HCT116 (cell line): Measurements from ENCODE around the gene SLC39A1. TPM values are rescaled to one million over a fixed set of nuclear protein-coding genes. Genes with fewer than 3 reads are reported as not detected.

Experiments used
- ATAC-seq: fragments of 200-7000 bp; cut with Tn5 transposase; 2 replicates; pipeline ENCODE4 v1.9.1; 2020; ENCODE audit warnings: mild to moderate bottlenecking, moderate library complexity
- BruUV-seq: library from RNA; stranded (reverse); fragments of 400-500 nt; replicated peaks from 2 replicates; lab custom pipeline; 2021; lab: Mats Ljungman, UMichigan
- CTCF ChIA-PET: fragments of 300-600 bp; sonication (Branson Sonifier 250); formaldehyde crosslinking; loops from one replicate; lab custom pipeline; 2021; ENCODE audit warnings: antibody characterized with exemption; lab: Charles Lee
- POLR2A ChIA-PET: fragments of 300-600, 350-600 bp; sonication (Branson Sonifier 250); formaldehyde crosslinking; loops from one replicate; lab custom pipeline; 2021; ENCODE audit warnings: antibody characterized with exemption; lab: Charles Lee
- RAD21 ChIA-PET, 2 experiments: fragments of 300-600 bp; sonication (Branson Sonifier 250); formaldehyde crosslinking; loops; one replicate each; lab custom pipeline; 2023; ENCODE audit warnings: low total read pairs in 2 of 2; ENCODE audit not compliant: uncharacterized antibody in 2 of 2, unreplicated experiment in 2 of 2, low non-redundant PET in 1 of 2; lab: Charles Lee
- DNase-seq: peaks from one replicate; pipeline ENCODE4 v3.0.0-alpha.2; 2010; ENCODE audit warnings: low read depth, low spot score
- H2AFZ ChIP-seq: fragments of 200-600 bp; shearing (Covaris generic), sonication (generic); 2 replicates; pipeline ENCODE4 v1.6.1; 2017; ENCODE audit warnings: low read depth, mixed run types, mixed read lengths, antibody characterized with exemption, low read length; ENCODE audit not compliant: poor library complexity, severe bottlenecking
- H3K27ac ChIP-seq: 2 replicates; pipeline ENCODE4 v1.5.1; 2012; ENCODE audit warnings: low read depth, low read length
- H3K27me3 ChIP-seq: fragments of 200-600 bp; sonication (generic); 2 replicates; pipeline ENCODE4 v1.6.1; 2016; ENCODE audit warnings: mixed run types, low read length, mixed read lengths; ENCODE audit not compliant: insufficient read depth
- H3K36me3 ChIP-seq, 2 experiments: fragments of 200-500 bp in 1 of 2; fragments of 200-600 bp in 1 of 2; sonication (Bioruptor generic) in 1 of 2; sonication (generic) in 1 of 2; 2 replicates each; pipeline versions ENCODE4 v1.5.1 to v1.6.1; 2014 to 2016; ENCODE audit warnings: low read length in 2 of 2, inconsistent platforms in 1 of 2, mixed read lengths in 1 of 2, mixed run types in 1 of 2; ENCODE audit not compliant: insufficient read depth in 2 of 2, control insufficient read depth in 1 of 2
- H3K4me1 ChIP-seq, 2 experiments: fragments of 200-600 bp in 1 of 2; sonication (generic) in 1 of 2; 2 replicates each; pipeline versions ENCODE4 v1.5.1 to v1.6.1; 2012 to 2017; ENCODE audit warnings: low read length in 2 of 2, inconsistent platforms in 1 of 2, mild to moderate bottlenecking in 1 of 2, mixed read lengths in 1 of 2, mixed run types in 1 of 2, moderate library complexity in 1 of 2; ENCODE audit not compliant: insufficient read depth in 2 of 2, control insufficient read depth in 1 of 2
- H3K4me2 ChIP-seq: fragments of 200-600 bp; sonication (generic); 2 replicates; pipeline ENCODE4 v1.6.1; 2017; ENCODE audit warnings: mixed run types, low read length, mixed read lengths
- H3K4me3 ChIP-seq, 2 experiments: fragments of 200-600 bp in 1 of 2; sonication (generic) in 1 of 2; replicated peaks in 1 of 2; 2 replicates each; pipeline ENCODE4 v1.5.1; 2011 to 2016; ENCODE audit warnings: low read length in 2 of 2, control low read depth in 1 of 2, low read depth in 1 of 2, mild to moderate bottlenecking in 1 of 2, mixed read lengths in 1 of 2, mixed run types in 1 of 2
- H3K79me2 ChIP-seq: fragments of 200-600 bp; sonication (generic); 2 replicates; pipeline ENCODE4 v1.6.1; 2017; ENCODE audit warnings: mild to moderate bottlenecking, mixed run types, low read length, moderate library complexity, mixed read lengths; ENCODE audit not compliant: insufficient read depth
- H3K9ac ChIP-seq: fragments of 200-600 bp; sonication (generic); 2 replicates; pipeline ENCODE4 v1.6.1; 2016; ENCODE audit warnings: low read length, mixed read lengths
- H3K9me2 ChIP-seq: fragments of 200-600 bp; sonication (generic), shearing (Covaris generic); 2 replicates; pipeline ENCODE4 v1.6.1; 2017; ENCODE audit warnings: mixed run types, mild to moderate bottlenecking, moderate library complexity; ENCODE audit not compliant: insufficient read depth
- H3K9me3 ChIP-seq, 2 experiments: fragments of 200-500 bp in 1 of 2; fragments of 200-600 bp in 1 of 2; sonication (Bioruptor generic) in 1 of 2; sonication (generic) in 1 of 2; 2 replicates each; pipeline ENCODE4 v1.6.1; 2014 to 2017; ENCODE audit warnings: low read length in 2 of 2, mixed read lengths in 2 of 2, inconsistent platforms in 1 of 2, low read depth in 1 of 2, mild to moderate bottlenecking in 1 of 2, mixed run types in 1 of 2, moderate library complexity in 1 of 2; ENCODE audit not compliant: control insufficient read depth in 1 of 2, insufficient read depth in 1 of 2
- H4K20me1 ChIP-seq: fragments of 200-600 bp; sonication (generic), shearing (Covaris generic); 2 replicates; pipeline ENCODE4 v1.6.1; 2017; ENCODE audit warnings: mixed run types, mild to moderate bottlenecking, moderate library complexity; ENCODE audit not compliant: insufficient read depth
- CEBPB ChIP-seq: IDR thresholded peaks from 2 replicates; pipeline ENCODE4 v1.6.1; 2012; ENCODE audit warnings: low read depth
- CTCF ChIP-seq, 3 experiments: fragments of 200-600 bp in 1 of 3; sonication (generic) in 1 of 3; IDR thresholded peaks in 2 of 3; conservative IDR thresholded peaks in 1 of 3; 2 replicates each; pipeline ENCODE4 v1.5.1; 2012 to 2017; ENCODE audit warnings: low read depth in 2 of 3, low read length in 2 of 3, antibody characterized with exemption in 1 of 3, borderline replicate concordance in 1 of 3, control low read depth in 1 of 3, mild to moderate bottlenecking in 1 of 3, mixed read lengths in 1 of 3, mixed run types in 1 of 3, moderate library complexity in 1 of 3; ENCODE audit not compliant: insufficient read depth in 1 of 3
- EGR1 ChIP-seq: IDR thresholded peaks from 2 replicates; pipeline ENCODE4 v1.6.1; 2012; ENCODE audit warnings: low read depth
- ELF1 ChIP-seq: IDR thresholded peaks from 2 replicates; pipeline ENCODE4 v1.6.1; 2012; ENCODE audit warnings: low read depth, borderline replicate concordance
- FOSL1 ChIP-seq: IDR thresholded peaks from 2 replicates; pipeline ENCODE4 v1.6.1; 2012; ENCODE audit warnings: low read depth
- JUND ChIP-seq: IDR thresholded peaks from 2 replicates; pipeline ENCODE4 v1.6.1; 2012
- RAD21 ChIP-seq: IDR thresholded peaks from 2 replicates; pipeline ENCODE4 v1.6.1; 2012; ENCODE audit warnings: low read depth, mild to moderate bottlenecking
- REST ChIP-seq: IDR thresholded peaks from 2 replicates; pipeline ENCODE4 v1.6.1; 2012; ENCODE audit warnings: low read depth
- SIN3A ChIP-seq: IDR thresholded peaks from 2 replicates; pipeline ENCODE4 v1.6.1; 2012; ENCODE audit warnings: low read depth
- SRF ChIP-seq: IDR thresholded peaks from 2 replicates; pipeline ENCODE4 v1.6.1; 2012; ENCODE audit warnings: low read depth
- TCF7L2 ChIP-seq: IDR thresholded peaks from 2 replicates; pipeline ENCODE4 v1.7.0; 2011; ENCODE audit warnings: borderline replicate concordance, inconsistent platforms; ENCODE audit not compliant: insufficient read depth, insufficient read length; ENCODE audit errors: extremely low read depth
- YY1 ChIP-seq: IDR thresholded peaks from 2 replicates; pipeline ENCODE4 v1.6.1; 2011; ENCODE audit warnings: low read length, low read depth, moderate library complexity, mild to moderate bottlenecking; ENCODE audit not compliant: insufficient replicate concordance; ENCODE audit errors: extremely low read depth
- ZBTB33 ChIP-seq: IDR thresholded peaks from 2 replicates; pipeline ENCODE4 v1.6.1; 2011; ENCODE audit warnings: mild to moderate bottlenecking, low read length, moderate library complexity; ENCODE audit not compliant: insufficient replicate concordance; ENCODE audit errors: extremely low read depth
- ZFX ChIP-seq: fragments of 450-650 bp; IDR thresholded peaks from 2 replicates; pipeline ENCODE4 v1.6.1; 2017
- ZNF274 ChIP-seq: fragments of 200-500 bp; sonication (Bioruptor generic); IDR thresholded peaks from 2 replicates; pipeline ENCODE4 v1.6.1; 2014; ENCODE audit warnings: mild to moderate bottlenecking, low read depth, low read length, inconsistent platforms
- intact Hi-C: fragments of 100-400 bp; cut with micrococcal nuclease; formaldehyde crosslinking; loops from 2 replicates; pipeline ENCODE4 v1.10.0; 2022
- total RNA-seq: library from RNA; stranded (reverse); gene quantifications from one replicate; pipeline ENCODE4 v1.2.1, GENCODE V29; 2021; ENCODE audit not compliant: unreplicated experiment
- TF ChIP-seq, protein P1 (sequence below): IDR thresholded peaks from 2 replicates; pipeline ENCODE4 v1.6.1; 2012

SLC39A1 gene
- total RNA-seq, 1 experiment from 2014 or later = 51.5 TPM

DNA sequence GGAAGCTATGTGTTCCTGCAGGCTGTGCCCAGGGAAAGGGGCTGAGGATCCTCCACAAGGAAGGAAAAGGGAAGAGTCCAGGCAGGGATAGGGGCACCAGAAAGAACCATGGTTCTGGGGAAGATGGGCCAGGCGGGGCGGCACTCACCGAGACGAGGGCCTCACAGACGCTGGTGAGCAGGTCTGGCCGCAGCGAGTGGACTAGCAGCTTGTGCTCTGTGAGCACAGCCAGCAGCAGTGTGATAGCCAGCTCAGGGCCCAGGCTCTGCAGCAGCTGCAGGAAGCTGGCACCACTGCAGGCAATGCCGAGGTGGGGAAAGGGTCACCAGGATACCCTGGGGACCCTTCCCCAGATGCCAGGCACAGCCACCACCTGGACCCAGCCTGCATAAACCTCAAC is 22.6 kb downstream of the SLC39A1 start:
- no peak overlapping the region for H3K9ac ChIP-seq
- H3K79me2 ChIP-seq = peaks cover 19% of the 10 kb centered on the region; the same call in 1 of the 2 replicates
- TF ChIP-seq REST = no peak
- no peak for TF ChIP-seq FOSL1
- no peak for TF ChIP-seq ZNF274
- no peak for TF ChIP-seq CTCF (IDR thresholded peaks at IDR 0.05 in 2 of 3, conservative IDR thresholded peaks at IDR 0.05 in 1 of 3; ENCODE audit: borderline replicate concordance in 1 of 3, insufficient read depth in 1 of 3, low read depth in 2 of 3, low read length in 2 of 3)
- no peak for TF ChIP-seq SRF
- no peak for TF ChIP-seq YY1
- TF ChIP-seq ZBTB33 = no peak
- TF ChIP-seq CEBPB = no peak
- TF ChIP-seq EGR1 = no peak
- no peak for TF ChIP-seq TCF7L2
- TF ChIP-seq, protein P1, sequence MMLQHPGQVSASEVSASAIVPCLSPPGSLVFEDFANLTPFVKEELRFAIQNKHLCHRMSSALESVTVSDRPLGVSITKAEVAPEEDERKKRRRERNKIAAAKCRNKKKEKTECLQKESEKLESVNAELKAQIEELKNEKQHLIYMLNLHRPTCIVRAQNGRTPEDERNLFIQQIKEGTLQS = no peak
- no peak for TF ChIP-seq SIN3A
- TF ChIP-seq RAD21 = no peak
- TF ChIP-seq ELF1 = no peak
- TF ChIP-seq JUND = no peak
- TF ChIP-seq ZFX = no peak
- ATAC-seq (no peak), DNase-seq (no peak)
- H3K36me3 ChIP-seq = peaks cover 11 to 22% of the 10 kb centered on the region in 2 experiments; a peak in 3 of 4 replicates
- H4K20me1 ChIP-seq = no peaks in the 10 kb centered on the region
- POLR2A ChIA-PET = interaction anchor here (1.1 kb wide), 1 partner anchor 37 kb away, joined by 3 read pairs; the partner anchor contains the start of gene JTB
- no peak overlapping the region for H3K27ac ChIP-seq
- intact Hi-C loops = no loop called here
- peaks cover 6 to 10% of the 10 kb centered on the region in 2 experiments; a peak in 3 of 4 replicates for H3K4me1 ChIP-seq
- no peaks in the 10 kb centered on the region for H3K27me3 ChIP-seq
- H2AFZ ChIP-seq = no peak overlapping the region
- H3K4me2 ChIP-seq = no peak overlapping the region
- H3K4me3 ChIP-seq = no peak overlapping the region
- no TSS peak for BruUV-seq
- CTCF ChIA-PET = no interaction called here
- RAD21 ChIA-PET = no interaction called here
- H3K9me3 ChIP-seq = no peaks in the 10 kb centered on the region
- no peaks in the 10 kb centered on the region for H3K9me2 ChIP-seq
